Stimulated activated memory B cell treated with anti-CD40 and anti-IgM and Interleukin-4, amounts not matched to agents 10 μg/mL and 1 μg/mL and 100 μg/mL, for 72 hours (primary cell): ENCODE measurements around the gene LTA.
A peak's percentile ranks its signal among the peaks of the same experiment; 100 is the strongest.

Experiments used
- ATAC-seq: fragments of 150-1000 bp; cut with Tn5 transposase; 2 replicates; pipeline ENCODE4 v1.10.0; 2021
- H3K27ac Mint-ChIP-seq: one replicate; pipeline ENCODE4 v1.8.0; 2022; ENCODE audit warnings: mild to moderate bottlenecking, mixed read lengths
- H3K27me3 Mint-ChIP-seq: one replicate; pipeline ENCODE4 v1.8.0; 2022; ENCODE audit warnings: mixed read lengths
- H3K36me3 Mint-ChIP-seq: one replicate; pipeline ENCODE4 v1.8.0; 2022; ENCODE audit warnings: mixed read lengths
- H3K4me1 Mint-ChIP-seq: one replicate; pipeline ENCODE4 v1.8.0; 2022; ENCODE audit warnings: mixed read lengths
- H3K4me3 Mint-ChIP-seq: one replicate; pipeline ENCODE4 v1.8.0; 2022; ENCODE audit warnings: mild to moderate bottlenecking, moderate library complexity, mixed read lengths
- H3K9me3 Mint-ChIP-seq: one replicate; pipeline ENCODE4 v1.8.0; 2022; ENCODE audit warnings: mixed read lengths

LTA gene

GRCh38 chr6:31572041-31572911 is at the start of gene LTA:
LTA (plus strand) TSS chr6:31572289; CDS start chr6:31572743, 454 bp downstream.
- Mint-ChIP-seq H3K4me1 (peaks cover 95% of the 10 kb centered on the region), H3K9me3 (no peaks in the 10 kb centered on the region), H3K36me3 (peaks cover 24% of the 10 kb centered on the region), H3K4me3 (peak within 1 kb of the TSS; percentile 90), H3K27me3 (no peaks in the 10 kb centered on the region), H3K27ac (peak within 1 kb of the TSS; percentile 92)
- peak; percentile 66 for ATAC-seq

GRCh38 chr6:31525553-31525931 is 46.5 kb upstream of the LTA start:
- peaks cover 8% of the 10 kb centered on the region for H3K36me3 Mint-ChIP-seq
- H3K27me3 Mint-ChIP-seq = no peaks in the 10 kb centered on the region
- no peak for ATAC-seq
- no peaks in the 10 kb centered on the region for H3K9me3 Mint-ChIP-seq
- no peak overlapping the region for H3K27ac Mint-ChIP-seq
- no peaks in the 10 kb centered on the region for H3K4me1 Mint-ChIP-seq
- no peak overlapping the region for H3K4me3 Mint-ChIP-seq

GRCh38 chr6:31525932-31526591 is 46.0 kb upstream of the LTA start:
- Mint-ChIP-seq H3K9me3 (no peaks in the 10 kb centered on the region), H3K4me3 (no peak overlapping the region), H3K36me3 (peaks cover 13% of the 10 kb centered on the region), H3K4me1 (no peaks in the 10 kb centered on the region), H3K27me3 (no peaks in the 10 kb centered on the region), H3K27ac (no peak overlapping the region)
- ATAC-seq = no peak

GRCh38 chr6:31528307-31528777 is 43.7 kb upstream of the LTA start:
- no peak for ATAC-seq
- Mint-ChIP-seq H3K27ac (peak overlapping the region; percentile 40), H3K4me3 (no peak overlapping the region), H3K9me3 (no peaks in the 10 kb centered on the region), H3K36me3 (peaks cover 26% of the 10 kb centered on the region), H3K4me1 (peaks cover 9% of the 10 kb centered on the region), H3K27me3 (no peaks in the 10 kb centered on the region)

GRCh38 chr6:31528821-31529328 is 43.2 kb upstream of the LTA start, which contains the start of gene MCCD1:
MCCD1 (plus strand) TSS chr6:31528962; CDS start chr6:31529015, 53 bp downstream.
- Mint-ChIP-seq H3K4me3 (no peak within 1 kb of the TSS), H3K4me1 (peaks cover 9% of the 10 kb centered on the region), H3K9me3 (no peaks in the 10 kb centered on the region), H3K27me3 (no peaks in the 10 kb centered on the region), H3K27ac (peak within 1 kb of the TSS; percentile 40), H3K36me3 (peaks cover 29% of the 10 kb centered on the region)
- ATAC-seq = peak; percentile 45

GRCh38 chr6:31529329-31530150 is 42.5 kb upstream of the LTA start:
- Mint-ChIP-seq H3K27ac (no peak overlapping the region), H3K4me1 (peaks cover 9% of the 10 kb centered on the region), H3K9me3 (no peaks in the 10 kb centered on the region), H3K36me3 (peaks cover 34% of the 10 kb centered on the region), H3K27me3 (no peaks in the 10 kb centered on the region), H3K4me3 (no peak overlapping the region)
- ATAC-seq = no peak

- no peak for ATAC-seq
- H3K9me3 Mint-ChIP-seq = no peaks in the 10 kb centered on the region
- no peaks in the 10 kb centered on the region for H3K27me3 Mint-ChIP-seq
- peaks cover 45% of the 10 kb centered on the region for H3K36me3 Mint-ChIP-seq
- H3K27ac Mint-ChIP-seq = no peak overlapping the region
- peaks cover 9% of the 10 kb centered on the region for H3K4me1 Mint-ChIP-seq
- H3K4me3 Mint-ChIP-seq = no peak overlapping the region
Measured at GRCh38 chr6:31530659-31531058, 41.4 kb upstream of the LTA start.

GRCh38 chr6:31531162-31531561 is 40.9 kb upstream of the LTA start:
- Mint-ChIP-seq H3K36me3 (peaks cover 50% of the 10 kb centered on the region), H3K27me3 (no peaks in the 10 kb centered on the region), H3K27ac (no peak overlapping the region), H3K9me3 (no peaks in the 10 kb centered on the region), H3K4me3 (no peak overlapping the region), H3K4me1 (peaks cover 9% of the 10 kb centered on the region)
- ATAC-seq = no peak

- Mint-ChIP-seq H3K4me3 (no peak overlapping the region), H3K4me1 (peaks cover 9% of the 10 kb centered on the region), H3K27me3 (no peaks in the 10 kb centered on the region), H3K9me3 (no peaks in the 10 kb centered on the region), H3K36me3 (peaks cover 55% of the 10 kb centered on the region), H3K27ac (no peak overlapping the region)
- ATAC-seq = no peak
Measured at GRCh38 chr6:31531771-31532643, 40.1 kb upstream of the LTA start.

GRCh38 chr6:31532644-31533454 is 39.2 kb upstream of the LTA start:
- Mint-ChIP-seq H3K27me3 (no peaks in the 10 kb centered on the region), H3K9me3 (no peaks in the 10 kb centered on the region), H3K4me1 (peaks cover 14% of the 10 kb centered on the region), H3K36me3 (peaks cover 60% of the 10 kb centered on the region), H3K4me3 (no peak overlapping the region), H3K27ac (no peak overlapping the region)
- ATAC-seq = no peak

- no peaks in the 10 kb centered on the region for H3K9me3 Mint-ChIP-seq
- no peak overlapping the region for H3K27ac Mint-ChIP-seq
- H3K36me3 Mint-ChIP-seq = peaks cover 64% of the 10 kb centered on the region
- no peaks in the 10 kb centered on the region for H3K27me3 Mint-ChIP-seq
- ATAC-seq = no peak
- peaks cover 17% of the 10 kb centered on the region for H3K4me1 Mint-ChIP-seq
- H3K4me3 Mint-ChIP-seq = no peak overlapping the region
Measured at GRCh38 chr6:31533455-31533841, 38.6 kb upstream of the LTA start.

GRCh38 chr6:31534011-31534410 is 38.1 kb upstream of the LTA start:
- H3K36me3 Mint-ChIP-seq = peaks cover 69% of the 10 kb centered on the region
- H3K27ac Mint-ChIP-seq = no peak overlapping the region

GRCh38 chr6:31534521-31535040 is 37.5 kb upstream of the LTA start:
- Mint-ChIP-seq H3K4me1 (peaks cover 28% of the 10 kb centered on the region), H3K36me3 (peaks cover 75% of the 10 kb centered on the region), H3K9me3 (no peaks in the 10 kb centered on the region), H3K27me3 (no peaks in the 10 kb centered on the region), H3K27ac (no peak overlapping the region), H3K4me3 (no peak overlapping the region)
- ATAC-seq = no peak

More at GRCh38 chr6:31534011-31534410, 38.1 kb upstream of the LTA start:
- peaks cover 23% of the 10 kb centered on the region for H3K4me1 Mint-ChIP-seq
- H3K27me3 Mint-ChIP-seq = no peaks in the 10 kb centered on the region
- H3K9me3 Mint-ChIP-seq = no peaks in the 10 kb centered on the region
- no peak for ATAC-seq
- H3K4me3 Mint-ChIP-seq = no peak overlapping the region
